OCI-LY3 (cell line): ENCODE results near the gene ZC3H18.
A peak's percentile ranks its signal among the peaks of the same experiment; 100 is the strongest.

Experiments
- H2AFZ ChIP-seq: fragments of 200-600, 300-600 bp; shearing (Covaris generic); 2 replicates; pipeline ENCODE4 v1.6.0; 2014; ENCODE audit warnings: antibody characterized with exemption, low read depth, low read length
- H3K27ac ChIP-seq: fragments of 200-600, 300-600 bp; sonication (generic); 2 replicates; pipeline ENCODE4 v1.5.1; 2014; ENCODE audit warnings: mild to moderate bottlenecking, low read length, moderate library complexity, mixed read lengths
- H3K27me3 ChIP-seq: fragments of 200-600, 300-600 bp; sonication (generic); 2 replicates; pipeline ENCODE4 v1.6.1; 2014; ENCODE audit warnings: low read depth, low read length, mixed read lengths
- H3K36me3 ChIP-seq: fragments of 200-600, 300-600 bp; sonication (generic); replicated peaks from 2 replicates; pipeline ENCODE3; 2014; ENCODE audit warnings: low read depth, low read length, mixed read lengths
- H3K4me1 ChIP-seq: fragments of 300-600, 200-600 bp; sonication (generic); 2 replicates; pipeline ENCODE4 v1.6.1; 2014; ENCODE audit warnings: low read length, mixed read lengths
- H3K4me2 ChIP-seq: fragments of 200-600, 300-600 bp; sonication (generic); 2 replicates; pipeline ENCODE4 v1.6.1; 2014; ENCODE audit warnings: low read length, mixed read lengths
- H3K4me3 ChIP-seq: fragments of 300-600, 200-600 bp; sonication (generic); 2 replicates; pipeline ENCODE4 v1.5.1; 2014; ENCODE audit warnings: antibody characterized with exemption, mild to moderate bottlenecking, low read length, moderate library complexity
- H3K79me2 ChIP-seq: fragments of 300-600, 200-600 bp; shearing (Covaris generic); 2 replicates; pipeline ENCODE4 v1.6.1; 2014; ENCODE audit warnings: mild to moderate bottlenecking, low read length, mixed read lengths
- H3K9ac ChIP-seq: fragments of 300-600, 200-600 bp; shearing (Covaris generic); 2 replicates; pipeline ENCODE4 v1.6.0; 2014; ENCODE audit warnings: mild to moderate bottlenecking, low read length, moderate library complexity
- H3K9me3 ChIP-seq: fragments of 200-600, 300-600 bp; shearing (Covaris generic); 2 replicates; pipeline ENCODE4 v1.6.1; 2014; ENCODE audit warnings: low read length, mixed read lengths; ENCODE audit not compliant: insufficient read depth
- H4K20me1 ChIP-seq: fragments of 200-600, 300-600 bp; sonication (generic); 2 replicates; pipeline ENCODE4 v1.6.1; 2016; ENCODE audit warnings: low read length, mixed read lengths; ENCODE audit not compliant: insufficient read depth
- CTCF ChIP-seq: fragments of 200-600, 300-600 bp; sonication (generic); IDR thresholded peaks from 2 replicates; pipeline ENCODE4 v1.5.1; 2014; ENCODE audit warnings: antibody characterized with exemption, low read length, low read depth
- EZH2phosphoT487 ChIP-seq: fragments of 200-600 bp; shearing (Covaris generic); IDR thresholded peaks from 2 replicates; pipeline ENCODE4 v1.6.1; 2018; ENCODE audit warnings: antibody characterized with exemption, mixed run types, low read depth

Gene ZC3H18

GRCh38 chr16:88631920-88632586 is 61.9 kb downstream of the ZC3H18 start:
- no peak overlapping the region for H3K27ac ChIP-seq
- peaks cover 22% of the 10 kb centered on the region for H3K27me3 ChIP-seq
- peaks cover 19% of the 10 kb centered on the region for H3K36me3 ChIP-seq
- H2AFZ ChIP-seq: no peak overlapping the region
- H3K9me3 ChIP-seq: no peaks in the 10 kb centered on the region
- H3K4me2 ChIP-seq: no peak overlapping the region
- H3K4me3 ChIP-seq: no peak overlapping the region
- H4K20me1 ChIP-seq: peaks cover 3% of the 10 kb centered on the region; the same call in 1 of the 2 replicates
- peaks cover 25% of the 10 kb centered on the region for H3K4me1 ChIP-seq
- no peaks in the 10 kb centered on the region for H3K79me2 ChIP-seq
- TF ChIP-seq CTCF (no peak), EZH2phosphoT487 (no peak)
- no peak overlapping the region for H3K9ac ChIP-seq

- no peaks in the 10 kb centered on the region for H3K79me2 ChIP-seq
- no peak overlapping the region for H3K9ac ChIP-seq
- peaks cover 25% of the 10 kb centered on the region for H3K4me1 ChIP-seq
- no peak for TF ChIP-seq CTCF
- TF ChIP-seq EZH2phosphoT487: no peak
- peaks cover 19% of the 10 kb centered on the region for H3K36me3 ChIP-seq
- peaks cover 26% of the 10 kb centered on the region for H3K27me3 ChIP-seq
- H3K9me3 ChIP-seq: no peaks in the 10 kb centered on the region
- H4K20me1 ChIP-seq: peaks cover 3% of the 10 kb centered on the region; the same call in 1 of the 2 replicates
- no peak overlapping the region for H3K4me3 ChIP-seq
- no peak overlapping the region for H3K27ac ChIP-seq
- H2AFZ ChIP-seq: no peak overlapping the region
- no peak overlapping the region for H3K4me2 ChIP-seq
Observed at GRCh38 chr16:88632587-88632930, 62.4 kb downstream of the ZC3H18 start.

GRCh38 chr16:88633684-88634140 is 63.5 kb downstream of the ZC3H18 start:
- peak overlapping the region; percentile 78 for H3K9ac ChIP-seq
- peak overlapping the region; percentile 28 for H3K27ac ChIP-seq
- H4K20me1 ChIP-seq: peaks cover 3% of the 10 kb centered on the region; the same call in 1 of the 2 replicates
- TF ChIP-seq EZH2phosphoT487 (no peak), CTCF (peak; percentile 60; the same call in 1 of the 2 replicates)
- H3K36me3 ChIP-seq: peaks cover 16% of the 10 kb centered on the region
- peak overlapping the region; percentile 96 for H3K4me3 ChIP-seq
- H2AFZ ChIP-seq: no peak overlapping the region
- no peaks in the 10 kb centered on the region for H3K9me3 ChIP-seq
- H3K27me3 ChIP-seq: peaks cover 38% of the 10 kb centered on the region
- peaks cover 31% of the 10 kb centered on the region for H3K4me1 ChIP-seq
- H3K4me2 ChIP-seq: peak overlapping the region; percentile 100
- no peaks in the 10 kb centered on the region for H3K79me2 ChIP-seq

- peak overlapping the region; percentile 96 for H3K4me3 ChIP-seq
- peak overlapping the region; percentile 100 for H3K4me2 ChIP-seq
- peaks cover 45% of the 10 kb centered on the region for H3K27me3 ChIP-seq
- H3K79me2 ChIP-seq: no peaks in the 10 kb centered on the region
- no peaks in the 10 kb centered on the region for H3K9me3 ChIP-seq
- peaks cover 16% of the 10 kb centered on the region for H3K36me3 ChIP-seq
- peak overlapping the region; percentile 28; the same call in 1 of the 2 replicates for H3K27ac ChIP-seq
- peaks cover 8% of the 10 kb centered on the region for H4K20me1 ChIP-seq
- peak overlapping the region; percentile 78 for H3K9ac ChIP-seq
- TF ChIP-seq CTCF (no peak), EZH2phosphoT487 (no peak)
- peak overlapping the region; percentile 48; the same call in 1 of the 2 replicates for H2AFZ ChIP-seq
- peaks cover 38% of the 10 kb centered on the region for H3K4me1 ChIP-seq
Observed at GRCh38 chr16:88634141-88634993, 64.2 kb downstream of the ZC3H18 start.
